Lower lobe of right lung (tissue), 2 donors: ENCODE measurements around the gene CNGB1. TPM values are rescaled to one million over a fixed set of nuclear protein-coding genes. Genes with fewer than 3 reads are reported as not detected.

Source experiments
- ATAC-seq, 2 donors: fragments of 200-7000 bp; cut with Tn5 transposase; one replicate each; pipeline ENCODE4 v1.9.1; 2020 to 2022; ENCODE audit warnings: mild to moderate bottlenecking in 2 of 2, moderate library complexity in 2 of 2
- DNase-seq: peaks from one replicate; pipeline ENCODE4 v3.0.0-alpha.2; 2020
- H3K27ac ChIP-seq: fragments of 200-600 bp; one replicate; pipeline ENCODE4 v1.8.0; 2022
- H3K27me3 ChIP-seq: fragments of 200-600 bp; one replicate; pipeline ENCODE4 v1.8.0; 2022; ENCODE audit warnings: low read depth
- H3K36me3 ChIP-seq: fragments of 200-600 bp; one replicate; pipeline ENCODE4 v1.8.0; 2022; ENCODE audit warnings: mild to moderate bottlenecking
- H3K4me1 ChIP-seq: fragments of 200-600 bp; one replicate; pipeline ENCODE4 v1.8.0; 2022
- H3K4me3 ChIP-seq: fragments of 200-600 bp; one replicate; pipeline ENCODE4 v1.8.0; 2022; ENCODE audit warnings: mild to moderate bottlenecking
- H3K9me3 ChIP-seq: fragments of 200-600 bp; one replicate; pipeline ENCODE4 v1.8.0; 2022
- intact Hi-C: fragments of 100-400 bp; cut with DNase I; formaldehyde crosslinking; loops from one replicate; pipeline ENCODE4 v1.11.0; 2022
- long read RNA-seq: library from polyadenylated mRNA; unstranded; transcript quantifications from one replicate; pipeline ENCODE4 v2.0.0, GENCODE V29; 2021
- total RNA-seq: library from RNA; stranded (reverse); fragmentation: NEBNext Ultra II Directional; extraction: Animal tissue kit (Norgen Biotek cat#: 25700); gene quantifications from one replicate; pipeline ENCODE4 v1.2.1, GENCODE V29; 2021
- TF ChIP-seq, protein P1 (sequence below): fragments of 200-600 bp; IDR thresholded peaks from one replicate; pipeline ENCODE4 v1.8.0; 2022; ENCODE audit warnings: antibody characterized with exemption, mild to moderate bottlenecking
- donor health status: DM: no; HTN: yes; CAD: no; lungs with severe emphysema.

CNGB1 gene
- 0.35 TPM for total RNA-seq
- long read RNA-seq = 0 reads

DNA sequence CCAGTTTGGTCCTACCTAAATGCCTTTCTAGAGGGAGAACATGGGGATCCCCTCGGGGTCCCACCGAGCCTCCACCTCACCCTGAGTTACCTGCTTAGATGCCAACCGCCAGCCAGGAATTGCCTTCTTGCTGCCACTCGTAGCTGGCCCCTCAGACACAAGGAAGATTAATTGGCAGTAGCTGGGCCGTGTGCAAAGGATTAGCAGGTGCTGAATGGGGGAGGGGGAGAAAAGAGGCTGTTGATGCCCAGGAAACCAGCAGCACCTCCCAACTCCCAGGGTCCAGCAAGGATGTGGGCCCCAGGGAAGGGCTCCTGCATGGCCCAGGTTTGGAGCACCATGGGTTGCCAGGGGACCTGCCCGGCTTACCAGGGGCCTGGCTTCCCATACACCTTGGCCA is at the start of gene CNGB1:
Gene CNGB1 (minus strand): TSS at position 159 of the 400 bp plus-strand sequence. CDS start 3,842 bp downstream, outside the sequence.
- H3K27me3 ChIP-seq = no peaks in the 10 kb centered on the region
- no peaks in the 10 kb centered on the region for H3K36me3 ChIP-seq
- H3K9me3 ChIP-seq = no peaks in the 10 kb centered on the region
- ATAC-seq = no peak
- DNase-seq = peak; percentile 30
- TF ChIP-seq, protein P1, sequence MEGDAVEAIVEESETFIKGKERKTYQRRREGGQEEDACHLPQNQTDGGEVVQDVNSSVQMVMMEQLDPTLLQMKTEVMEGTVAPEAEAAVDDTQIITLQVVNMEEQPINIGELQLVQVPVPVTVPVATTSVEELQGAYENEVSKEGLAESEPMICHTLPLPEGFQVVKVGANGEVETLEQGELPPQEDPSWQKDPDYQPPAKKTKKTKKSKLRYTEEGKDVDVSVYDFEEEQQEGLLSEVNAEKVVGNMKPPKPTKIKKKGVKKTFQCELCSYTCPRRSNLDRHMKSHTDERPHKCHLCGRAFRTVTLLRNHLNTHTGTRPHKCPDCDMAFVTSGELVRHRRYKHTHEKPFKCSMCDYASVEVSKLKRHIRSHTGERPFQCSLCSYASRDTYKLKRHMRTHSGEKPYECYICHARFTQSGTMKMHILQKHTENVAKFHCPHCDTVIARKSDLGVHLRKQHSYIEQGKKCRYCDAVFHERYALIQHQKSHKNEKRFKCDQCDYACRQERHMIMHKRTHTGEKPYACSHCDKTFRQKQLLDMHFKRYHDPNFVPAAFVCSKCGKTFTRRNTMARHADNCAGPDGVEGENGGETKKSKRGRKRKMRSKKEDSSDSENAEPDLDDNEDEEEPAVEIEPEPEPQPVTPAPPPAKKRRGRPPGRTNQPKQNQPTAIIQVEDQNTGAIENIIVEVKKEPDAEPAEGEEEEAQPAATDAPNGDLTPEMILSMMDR = no peak
- intact Hi-C loops = no loop called here
- H3K4me3 ChIP-seq = no peak within 1 kb of the TSS
- no peaks in the 10 kb centered on the region for H3K4me1 ChIP-seq
- H3K27ac ChIP-seq = no peak within 1 kb of the TSS

GRCh38 chr16:58019866-58020538 is 49.1 kb upstream of the CNGB1 start:
- Histone ChIP-seq H3K4me1 (peaks cover 39% of the 10 kb centered on the region), H3K4me3 (no peak overlapping the region), H3K9me3 (no peaks in the 10 kb centered on the region), H3K36me3 (peaks cover 40% of the 10 kb centered on the region), H3K27ac (no peak overlapping the region), H3K27me3 (no peaks in the 10 kb centered on the region)
- intact Hi-C loops = loop anchor here (10.0 kb wide), 1 partner anchor 105 kb away; the partner anchor contains the start of gene CFAP20
- ATAC-seq = no peak
- no peak for DNase-seq
- TF ChIP-seq, protein P1 = no peak

DNA sequence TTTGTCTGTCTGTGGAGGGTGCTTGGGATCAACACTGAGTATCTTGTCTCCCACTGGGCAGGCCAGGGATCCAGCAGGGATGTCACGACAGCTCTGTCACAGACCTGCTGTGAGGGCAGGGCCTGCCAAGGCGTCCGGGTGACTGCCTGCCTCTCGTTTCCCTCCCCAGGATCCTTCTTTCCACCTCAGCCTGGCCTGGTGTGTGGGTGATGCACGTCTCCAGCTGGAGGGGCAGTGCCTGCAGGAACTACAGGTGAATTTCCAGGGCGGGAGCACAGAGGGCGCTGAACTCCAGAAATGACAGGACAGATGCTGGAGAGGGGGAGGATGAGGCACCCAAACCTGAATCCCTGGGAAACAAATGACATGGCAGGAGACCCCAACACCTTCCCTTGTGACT is 47.9 kb upstream of the CNGB1 start:
- peak; percentile 26 for DNase-seq
- intact Hi-C loops = no loop called here
- TF ChIP-seq, protein P1 = no peak
- Histone ChIP-seq H3K9me3 (no peaks in the 10 kb centered on the region), H3K4me1 (peaks cover 27% of the 10 kb centered on the region), H3K27me3 (no peaks in the 10 kb centered on the region), H3K4me3 (no peak overlapping the region), H3K36me3 (peaks cover 40% of the 10 kb centered on the region), H3K27ac (no peak overlapping the region)
- ATAC-seq = no peak

- H3K27ac ChIP-seq = no peak overlapping the region
- peaks cover 50% of the 10 kb centered on the region for H3K36me3 ChIP-seq
- H3K4me1 ChIP-seq = peaks cover 10% of the 10 kb centered on the region
- no peak overlapping the region for H3K4me3 ChIP-seq
- H3K9me3 ChIP-seq = no peaks in the 10 kb centered on the region
- H3K27me3 ChIP-seq = no peaks in the 10 kb centered on the region
- ATAC-seq (no peak), DNase-seq (peak; percentile 29)
- TF ChIP-seq, protein P1 = no peak
- intact Hi-C loops = no loop called here
Measured at GRCh38 chr16:58016840-58017446, 46.0 kb upstream of the CNGB1 start.

GRCh38 chr16:58013201-58013956 is 42.5 kb upstream of the CNGB1 start:
- TF ChIP-seq, protein P1 = no peak
- intact Hi-C loops = no loop called here
- Histone ChIP-seq H3K27ac (no peak overlapping the region), H3K36me3 (peaks cover 56% of the 10 kb centered on the region), H3K4me3 (no peak overlapping the region), H3K4me1 (no peaks in the 10 kb centered on the region), H3K27me3 (no peaks in the 10 kb centered on the region), H3K9me3 (no peaks in the 10 kb centered on the region)
- DNase-seq (no peak), ATAC-seq (no peak)
